Heart left ventricle (tissue), 16 donors: Measurements from ENCODE around the gene GPRIN3. TPM values are rescaled to one million over a fixed set of nuclear protein-coding genes. Genes with fewer than 3 reads are reported as not detected.

Source experiments
- ATAC-seq, 4 donors: fragments of 200-7000 bp; cut with Tn5 transposase; one replicate each; pipeline ENCODE4 v1.9.1; 2020 to 2022; ENCODE audit warnings: moderate library complexity in 4 of 4, mild to moderate bottlenecking in 3 of 4, moderate number of reproducible peaks in 1 of 4
- DNase-seq, 5 donors: peaks; one replicate each; pipeline ENCODE4 v3.0.0-alpha.2; 2020
- H3K27ac ChIP-seq, 12 donors: fragments of 200-600 bp; sonication (generic) in 4 of 12; one replicate each; pipeline versions ENCODE4 v1.5.0 to v1.8.0; 2016 to 2022; ENCODE audit warnings: mild to moderate bottlenecking in 2 of 12
- H3K27me3 ChIP-seq, 9 donors: fragments of 200-600 bp; sonication (generic) in 2 of 9; one replicate each; pipeline versions ENCODE4 v1.5.1 to v1.8.0; 2016 to 2022; ENCODE audit warnings: mild to moderate bottlenecking in 3 of 9
- H3K36me3 ChIP-seq, 9 donors: fragments of 200-600 bp; sonication (generic) in 2 of 9; one replicate each; pipeline versions ENCODE4 v1.5.0 to v1.8.0; 2018 to 2022; ENCODE audit warnings: mild to moderate bottlenecking in 2 of 9
- H3K4me1 ChIP-seq, 12 donors: fragments of 200-600 bp; sonication (generic) in 4 of 12; one replicate each; pipeline versions ENCODE4 v1.5.0 to v1.8.0; 2016 to 2022; ENCODE audit warnings: mild to moderate bottlenecking in 3 of 12
- H3K4me3 ChIP-seq, 12 donors: fragments of 200-600 bp; sonication (generic) in 4 of 12; one replicate each; pipeline versions ENCODE4 v1.5.0 to v1.8.0; 2017 to 2022; ENCODE audit warnings: mild to moderate bottlenecking in 9 of 12, moderate library complexity in 4 of 12
- H3K9me3 ChIP-seq, 12 donors: fragments of 200-600 bp; sonication (generic) in 4 of 12; one replicate each; pipeline versions ENCODE4 v1.5.0 to v1.8.0; 2016 to 2022; ENCODE audit warnings: mild to moderate bottlenecking in 1 of 12
- CTCF ChIP-seq, 12 donors: fragments of 200-600 bp; sonication (generic) in 4 of 12; IDR thresholded peaks; one replicate each; pipeline versions ENCODE4 v1.5.0 to v1.8.0; 2018 to 2022; ENCODE audit warnings: antibody characterized with exemption in 12 of 12, mild to moderate bottlenecking in 5 of 12
- POLR2A ChIP-seq, 2 donors: fragments of 450-650 bp; IDR thresholded peaks; one replicate each; pipeline ENCODE4 v1.6.1; 2017; ENCODE audit warnings: antibody characterized with exemption in 2 of 2, mild to moderate bottlenecking in 2 of 2, moderate library complexity in 2 of 2
- WGBS, 4 donors: extraction: QIAGEN DNeasy Blood & Tissue Kit in 2 of 4; methylation state at CpG; one replicate each; pipeline versions ENCODE4 v1.1.5 to v1.1.7; 2013 to 2018; 5-methylcytosine and 5-hydroxymethylcytosine counted together
- intact Hi-C, 10 donors: fragments of 100-400 bp; cut with DNase I; formaldehyde crosslinking; loops; one replicate each; pipeline versions ENCODE4 v1.11.1 to v1.14.2; 2022
- polyA plus RNA-seq, 2 donors: library from polyadenylated mRNA; stranded (reverse); fragments of 200-250 nt; gene quantifications; one replicate each; pipeline ENCODE4 v1.2.3, GENCODE V29; 2013
- total RNA-seq, 9 donors: library from RNA; depleted of rRNA in 2 of 9; stranded (reverse); fragments of >200 nt in 2 of 9; fragmentation: NEBNext Ultra II Directional in 3 of 9; extraction: Animal tissue kit (Norgen Biotek cat#: 25700) in 3 of 9; gene quantifications; one replicate each; pipeline versions ENCODE4 v1.1.0 to v1.2.4, GENCODE V29; 2016 to 2023
- donor health status: ischemic (EF 13 %, LVEDD 7.1; RV severe dilation, severe dysfunction).
- donor health status: healthy with polysubstance abuse.
- donor health status: DM: no; HTN: yes; CAD: no.
- donor health status: DM: no; HTN: no; CAD: no.
- donor health status: ischemic (EF 25% LVEDD 6.9; RV normal size, moderate dysfunction).
- donor health status: ischemic (EF 25% LVEDD 5.7; RV mildly dilated, moderate dysfunction).
- donor health status: healthy.
- donor health status: DM: yes; HTN: yes; CAD: no.
- donor health status: ischemic (EF 35%, LVEDD 5.7; RV mildly dilated, moderate dysfunction).
- donor health status: nonischemic (EF 11% LVEDD 7.7; RV severe dilation, severe dysfunction).
- donor health status: DM: yes; HTN: yes; CAD: no.
- donor health status: PGD.
- donor health status: ischemic (EF 29% LVEDD 5.4; RV normal size, mild dysfunction).
- donor health status: nonischemic (EF 23%, LVEDD 6.1; RV moderate dilation, normal function).

The GPRIN3 gene
- total and polyA plus RNA-seq, 11 donors, result 2.4 to 16.5 (median 13.0) TPM

GRCh38 chr4:89329280-89329679 lies 21.7 kb upstream of the GPRIN3 start:
- Histone ChIP-seq H3K4me1 (peaks cover 0 to 44% (median 0%) of the 10 kb centered on the region in 12 donors), H3K9me3 (peaks cover 0 to 13% (median 0%) of the 10 kb centered on the region in 12 donors), H3K27me3 (no peaks in the 10 kb centered on the region), H3K36me3 (no peaks in the 10 kb centered on the region), H3K4me3 (no peak overlapping the region), H3K27ac (no peak overlapping the region)
- no peak for ATAC-seq
- WGBS, 4 donors, result 86 to 91% (median 88%) methylated on average over 1 of the region's 1 CpG
- TF ChIP-seq POLR2A (IDR thresholded peaks at IDR 0.05) (no peak), CTCF (IDR thresholded peaks at IDR 0.05) (no peak)
- no peak for DNase-seq
- intact Hi-C loops, result loop anchor here in 1 of 10 donors (10.0 kb wide), 1 partner anchor 86 kb away; no protein-coding TSS in a partner anchor

GRCh38 chr4:89324671-89325070 lies 17.1 kb upstream of the GPRIN3 start:
- no peak overlapping the region for H3K4me3 ChIP-seq
- peaks cover 0 to 22% (median 0%) of the 10 kb centered on the region in 12 donors for H3K4me1 ChIP-seq
- WGBS, 4 donors, result 35 to 55% (median 46%) methylated on average over 2 of the region's 2 CpGs
- peak in 3 of 4 donors; percentile 77 to 86 (median 79) for ATAC-seq
- H3K9me3 ChIP-seq, result peaks cover 0 to 13% (median 0%) of the 10 kb centered on the region in 12 donors
- DNase-seq, result peak in 2 of 5 donors; percentile 15 to 27
- no peak for TF ChIP-seq CTCF (IDR thresholded peaks at IDR 0.05)
- TF ChIP-seq POLR2A (IDR thresholded peaks at IDR 0.05), result no peak
- intact Hi-C loops, result loop anchor here in 1 of 10 donors (10.0 kb wide), 1 partner anchor 90 kb away; no protein-coding TSS in a partner anchor
- peak overlapping the region in 2 of 12 donors; percentile 20 to 81 for H3K27ac ChIP-seq
- no peaks in the 10 kb centered on the region for H3K36me3 ChIP-seq
- H3K27me3 ChIP-seq, result no peaks in the 10 kb centered on the region

DNA sequence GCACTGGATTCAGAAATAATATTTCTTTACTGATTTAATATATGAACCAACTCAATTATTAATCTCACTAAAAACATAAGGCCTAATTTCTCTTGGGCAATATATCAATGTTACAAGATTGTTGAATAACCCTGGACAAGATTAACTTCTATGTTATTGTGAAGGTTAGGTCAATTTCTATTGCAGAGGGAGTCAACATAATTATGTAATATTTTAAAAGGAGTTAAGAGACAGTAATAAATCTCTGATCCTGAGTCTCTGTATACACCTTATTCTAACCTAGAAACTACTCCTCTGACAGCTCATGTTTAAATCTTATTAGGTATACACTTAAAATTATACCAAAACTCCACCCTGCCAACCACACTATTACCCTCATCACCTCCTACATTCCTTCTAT lies 15.1 kb upstream of the GPRIN3 start:
- H3K27ac ChIP-seq, result no peak overlapping the region
- H3K27me3 ChIP-seq, result no peaks in the 10 kb centered on the region
- H3K36me3 ChIP-seq, result no peaks in the 10 kb centered on the region
- TF ChIP-seq POLR2A (IDR thresholded peaks at IDR 0.05), result no peak
- TF ChIP-seq CTCF (IDR thresholded peaks at IDR 0.05), result no peak
- intact Hi-C loops, result loop anchor here in 1 of 10 donors (10.0 kb wide), 1 partner anchor 92 kb away; no protein-coding TSS in a partner anchor
- DNase-seq (no peak), ATAC-seq (no peak)
- H3K4me3 ChIP-seq, result no peak overlapping the region
- peaks cover 0 to 36% (median 7%) of the 10 kb centered on the region in 12 donors for H3K4me1 ChIP-seq
- peaks cover 0 to 2% (median 0%) of the 10 kb centered on the region in 12 donors for H3K9me3 ChIP-seq

DNA sequence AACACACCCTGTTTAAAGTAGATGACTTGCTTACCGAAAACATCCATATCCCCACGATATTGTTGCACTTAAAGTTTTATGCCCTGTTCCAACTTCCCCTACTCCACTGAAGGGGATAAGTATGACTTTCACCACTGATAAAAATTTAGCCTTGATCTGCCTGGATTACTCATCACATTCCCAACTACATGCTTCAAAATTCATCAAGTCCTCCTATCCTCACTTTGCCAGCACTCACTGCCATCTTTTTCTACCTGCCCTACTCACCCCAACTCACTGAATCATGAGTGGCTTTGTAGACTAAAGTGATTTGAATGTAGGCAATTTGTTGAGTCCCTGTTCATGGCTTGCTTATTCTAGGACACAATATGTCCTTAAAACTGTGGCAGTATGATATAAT lies 12.2 kb upstream of the GPRIN3 start:
- intact Hi-C loops, result loop anchor here in 3 of 10 donors (5.0 to 10.0 kb wide), 3 partner anchors 93 to 115 kb away; no protein-coding TSS in a partner anchor
- DNase-seq (no peak), ATAC-seq (no peak)
- TF ChIP-seq CTCF (IDR thresholded peaks at IDR 0.05), result no peak
- TF ChIP-seq POLR2A (IDR thresholded peaks at IDR 0.05), result no peak
- no peak overlapping the region for H3K4me3 ChIP-seq
- H3K4me1 ChIP-seq, result peaks cover 0 to 46% (median 8%) of the 10 kb centered on the region in 12 donors
- no peak overlapping the region for H3K27ac ChIP-seq
- no peaks in the 10 kb centered on the region for H3K27me3 ChIP-seq
- WGBS, 4 donors, result 92 to 98% (median 96%) methylated on average over 2 of the region's 2 CpGs
- H3K9me3 ChIP-seq, result no peaks in the 10 kb centered on the region
- H3K36me3 ChIP-seq, result no peaks in the 10 kb centered on the region
